Activated naive CD8-positive, alpha-beta T cell treated with anti-CD3 and anti-CD28 coated beads for 36 hours (primary cell): Measurements from ENCODE around the gene GAPDH. TPM values are rescaled to one million over a fixed set of nuclear protein-coding genes. Genes with fewer than 3 reads are reported as not detected.
"Not testable (repeated sequence)": the region's sequence is repeated elsewhere in the genome, so short reads cannot be mapped to it uniquely, and the experiment has no call there.

Source experiments
- DNase-seq: peaks from one replicate; pipeline ENCODE4 v3.0.0; 2021
- H3K27ac Mint-ChIP-seq: one replicate; pipeline ENCODE4 v1.8.0; 2022; ENCODE audit warnings: mild to moderate bottlenecking, moderate library complexity, mixed read lengths
- H3K27me3 Mint-ChIP-seq: one replicate; pipeline ENCODE4 v1.8.0; 2022; ENCODE audit warnings: mild to moderate bottlenecking, mixed read lengths
- H3K36me3 Mint-ChIP-seq: one replicate; pipeline ENCODE4 v1.8.0; 2021; ENCODE audit warnings: mild to moderate bottlenecking, mixed read lengths
- H3K4me1 Mint-ChIP-seq: one replicate; pipeline ENCODE4 v1.8.0; 2021; ENCODE audit warnings: mixed read lengths
- H3K4me3 Mint-ChIP-seq: one replicate; pipeline ENCODE4 v1.8.0; 2022; ENCODE audit warnings: mild to moderate bottlenecking, moderate library complexity, mixed read lengths
- H3K9me3 Mint-ChIP-seq: one replicate; pipeline ENCODE4 v1.8.0; 2022; ENCODE audit warnings: mixed read lengths
- total RNA-seq, 2 experiments: library from RNA; stranded (reverse); gene quantifications; one replicate each; pipeline ENCODE4 v1.2.3, GENCODE V29; 2021

Gene GAPDH
- total RNA-seq, 2 experiments from 2014 or later = 8,986 to 9,154 TPM

DNA sequence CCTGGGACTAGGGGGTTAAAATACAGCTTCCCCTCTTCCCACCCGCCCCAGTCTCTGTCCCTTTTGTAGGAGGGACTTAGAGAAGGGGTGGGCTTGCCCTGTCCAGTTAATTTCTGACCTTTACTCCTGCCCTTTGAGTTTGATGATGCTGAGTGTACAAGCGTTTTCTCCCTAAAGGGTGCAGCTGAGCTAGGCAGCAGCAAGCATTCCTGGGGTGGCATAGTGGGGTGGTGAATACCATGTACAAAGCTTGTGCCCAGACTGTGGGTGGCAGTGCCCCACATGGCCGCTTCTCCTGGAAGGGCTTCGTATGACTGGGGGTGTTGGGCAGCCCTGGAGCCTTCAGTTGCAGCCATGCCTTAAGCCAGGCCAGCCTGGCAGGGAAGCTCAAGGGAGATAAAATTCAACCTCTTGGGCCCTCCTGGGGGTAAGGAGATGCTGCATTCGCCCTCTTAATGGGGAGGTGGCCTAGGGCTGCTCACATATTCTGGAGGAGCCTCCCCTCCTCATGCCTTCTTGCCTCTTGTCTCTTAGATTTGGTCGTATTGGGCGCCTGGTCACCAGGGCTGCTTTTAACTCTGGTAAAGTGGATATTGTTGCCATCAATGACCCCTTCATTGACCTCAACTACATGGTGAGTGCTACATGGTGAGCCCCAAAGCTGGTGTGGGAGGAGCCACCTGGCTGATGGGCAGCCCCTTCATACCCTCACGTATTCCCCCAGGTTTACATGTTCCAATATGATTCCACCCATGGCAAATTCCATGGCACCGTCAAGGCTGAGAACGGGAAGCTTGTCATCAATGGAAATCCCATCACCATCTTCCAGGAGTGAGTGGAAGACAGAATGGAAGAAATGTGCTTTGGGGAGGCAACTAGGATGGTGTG, 1.9 kb downstream of the GAPDH start:
- peak overlapping the region; percentile 99 for H3K4me3 Mint-ChIP-seq
- peaks cover 65% of the 10 kb centered on the region for H3K36me3 Mint-ChIP-seq
- H3K27me3 Mint-ChIP-seq = peaks cover 29% of the 10 kb centered on the region
- H3K4me1 Mint-ChIP-seq = peaks cover 65% of the 10 kb centered on the region
- no peak for DNase-seq
- H3K9me3 Mint-ChIP-seq = no peaks in the 10 kb centered on the region
- H3K27ac Mint-ChIP-seq = peak overlapping the region; percentile 99

DNA sequence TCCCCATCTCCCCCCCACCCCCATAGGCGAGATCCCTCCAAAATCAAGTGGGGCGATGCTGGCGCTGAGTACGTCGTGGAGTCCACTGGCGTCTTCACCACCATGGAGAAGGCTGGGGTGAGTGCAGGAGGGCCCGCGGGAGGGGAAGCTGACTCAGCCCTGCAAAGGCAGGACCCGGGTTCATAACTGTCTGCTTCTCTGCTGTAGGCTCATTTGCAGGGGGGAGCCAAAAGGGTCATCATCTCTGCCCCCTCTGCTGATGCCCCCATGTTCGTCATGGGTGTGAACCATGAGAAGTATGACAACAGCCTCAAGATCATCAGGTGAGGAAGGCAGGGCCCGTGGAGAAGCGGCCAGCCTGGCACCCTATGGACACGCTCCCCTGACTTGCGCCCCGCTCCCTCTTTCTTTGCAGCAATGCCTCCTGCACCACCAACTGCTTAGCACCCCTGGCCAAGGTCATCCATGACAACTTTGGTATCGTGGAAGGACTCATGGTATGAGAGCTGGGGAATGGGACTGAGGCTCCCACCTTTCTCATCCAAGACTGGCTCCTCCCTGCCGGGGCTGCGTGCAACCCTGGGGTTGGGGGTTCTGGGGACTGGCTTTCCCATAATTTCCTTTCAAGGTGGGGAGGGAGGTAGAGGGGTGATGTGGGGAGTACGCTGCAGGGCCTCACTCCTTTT, 2.7 kb downstream of the GAPDH start:
- peaks cover 29% of the 10 kb centered on the region for H3K27me3 Mint-ChIP-seq
- peaks cover 61% of the 10 kb centered on the region for H3K4me1 Mint-ChIP-seq
- peak overlapping the region; percentile 99 for H3K4me3 Mint-ChIP-seq
- peaks cover 61% of the 10 kb centered on the region for H3K36me3 Mint-ChIP-seq
- peak; percentile 21 for DNase-seq
- H3K9me3 Mint-ChIP-seq = no peaks in the 10 kb centered on the region
- peak overlapping the region; percentile 99 for H3K27ac Mint-ChIP-seq

DNA sequence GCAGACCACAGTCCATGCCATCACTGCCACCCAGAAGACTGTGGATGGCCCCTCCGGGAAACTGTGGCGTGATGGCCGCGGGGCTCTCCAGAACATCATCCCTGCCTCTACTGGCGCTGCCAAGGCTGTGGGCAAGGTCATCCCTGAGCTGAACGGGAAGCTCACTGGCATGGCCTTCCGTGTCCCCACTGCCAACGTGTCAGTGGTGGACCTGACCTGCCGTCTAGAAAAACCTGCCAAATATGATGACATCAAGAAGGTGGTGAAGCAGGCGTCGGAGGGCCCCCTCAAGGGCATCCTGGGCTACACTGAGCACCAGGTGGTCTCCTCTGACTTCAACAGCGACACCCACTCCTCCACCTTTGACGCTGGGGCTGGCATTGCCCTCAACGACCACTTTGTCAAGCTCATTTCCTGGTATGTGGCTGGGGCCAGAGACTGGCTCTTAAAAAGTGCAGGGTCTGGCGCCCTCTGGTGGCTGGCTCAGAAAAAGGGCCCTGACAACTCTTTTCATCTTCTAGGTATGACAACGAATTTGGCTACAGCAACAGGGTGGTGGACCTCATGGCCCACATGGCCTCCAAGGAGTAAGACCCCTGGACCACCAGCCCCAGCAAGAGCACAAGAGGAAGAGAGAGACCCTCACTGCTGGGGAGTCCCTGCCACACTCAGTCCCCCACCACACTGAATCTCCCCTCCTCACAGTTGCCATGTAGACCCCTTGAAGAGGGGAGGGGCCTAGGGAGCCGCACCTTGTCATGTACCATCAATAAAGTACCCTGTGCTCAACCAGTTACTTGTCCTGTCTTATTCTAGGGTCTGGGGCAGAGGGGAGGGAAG, 3.5 kb downstream of the GAPDH start:
- peaks cover 54% of the 10 kb centered on the region for H3K4me1 Mint-ChIP-seq
- H3K4me3 Mint-ChIP-seq = peak overlapping the region; percentile 99
- peaks cover 54% of the 10 kb centered on the region for H3K36me3 Mint-ChIP-seq
- peaks cover 29% of the 10 kb centered on the region for H3K27me3 Mint-ChIP-seq
- H3K9me3 Mint-ChIP-seq = not testable (repeated sequence)
- peak overlapping the region; percentile 99 for H3K27ac Mint-ChIP-seq
- peak; percentile 80 for DNase-seq

DNA sequence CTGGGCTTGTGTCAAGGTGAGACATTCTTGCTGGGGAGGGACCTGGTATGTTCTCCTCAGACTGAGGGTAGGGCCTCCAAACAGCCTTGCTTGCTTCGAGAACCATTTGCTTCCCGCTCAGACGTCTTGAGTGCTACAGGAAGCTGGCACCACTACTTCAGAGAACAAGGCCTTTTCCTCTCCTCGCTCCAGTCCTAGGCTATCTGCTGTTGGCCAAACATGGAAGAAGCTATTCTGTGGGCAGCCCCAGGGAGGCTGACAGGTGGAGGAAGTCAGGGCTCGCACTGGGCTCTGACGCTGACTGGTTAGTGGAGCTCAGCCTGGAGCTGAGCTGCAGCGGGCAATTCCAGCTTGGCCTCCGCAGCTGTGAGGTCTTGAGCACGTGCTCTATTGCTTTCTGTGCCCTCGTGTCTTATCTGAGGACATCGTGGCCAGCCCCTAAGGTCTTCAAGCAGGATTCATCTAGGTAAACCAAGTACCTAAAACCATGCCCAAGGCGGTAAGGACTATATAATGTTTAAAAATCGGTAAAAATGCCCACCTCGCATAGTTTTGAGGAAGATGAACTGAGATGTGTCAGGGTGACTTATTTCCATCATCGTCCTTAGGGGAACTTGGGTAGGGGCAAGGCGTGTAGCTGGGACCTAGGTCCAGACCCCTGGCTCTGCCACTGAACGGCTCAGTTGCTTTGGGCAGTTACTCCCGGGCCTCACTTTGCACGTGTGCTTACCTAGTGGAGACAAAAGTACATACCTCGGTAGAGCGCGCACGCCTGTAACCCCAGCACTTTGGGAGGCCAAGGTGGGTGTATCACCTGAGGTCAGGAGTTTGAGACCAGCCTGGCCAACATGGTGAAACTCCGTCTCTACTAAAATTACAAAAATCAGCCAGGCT, 4.3 kb downstream of the GAPDH start:
- peaks cover 50% of the 10 kb centered on the region for H3K4me1 Mint-ChIP-seq
- H3K9me3 Mint-ChIP-seq = no peaks in the 10 kb centered on the region
- peak overlapping the region; percentile 99 for H3K27ac Mint-ChIP-seq
- peak overlapping the region; percentile 99 for H3K4me3 Mint-ChIP-seq
- H3K36me3 Mint-ChIP-seq = peaks cover 47% of the 10 kb centered on the region
- peaks cover 29% of the 10 kb centered on the region for H3K27me3 Mint-ChIP-seq
- DNase-seq = peak; percentile 28

DNA sequence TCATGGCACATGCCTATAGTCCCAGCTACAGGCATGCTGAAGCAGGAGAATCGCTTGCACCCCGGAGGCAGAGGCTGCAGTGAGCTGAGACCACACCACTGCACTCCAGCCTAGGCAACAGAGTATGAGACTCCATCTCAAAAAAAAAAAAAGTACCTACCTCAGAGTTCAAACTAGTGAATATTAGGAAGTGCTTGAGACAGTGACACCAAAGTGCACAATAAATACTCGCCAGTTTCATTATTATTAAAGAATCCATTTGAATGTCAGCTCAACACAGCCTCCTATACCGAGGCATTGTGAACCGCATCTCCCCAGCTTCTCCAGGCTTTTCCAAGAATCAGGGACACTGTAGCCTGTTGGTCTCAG, 5.0 kb downstream of the GAPDH start:
- Mint-ChIP-seq H3K9me3 (no peaks in the 10 kb centered on the region), H3K36me3 (peaks cover 43% of the 10 kb centered on the region), H3K27me3 (peaks cover 25% of the 10 kb centered on the region), H3K27ac (peak overlapping the region; percentile 99), H3K4me3 (peak overlapping the region; percentile 99), H3K4me1 (peaks cover 48% of the 10 kb centered on the region)
- DNase-seq = no peak

DNA sequence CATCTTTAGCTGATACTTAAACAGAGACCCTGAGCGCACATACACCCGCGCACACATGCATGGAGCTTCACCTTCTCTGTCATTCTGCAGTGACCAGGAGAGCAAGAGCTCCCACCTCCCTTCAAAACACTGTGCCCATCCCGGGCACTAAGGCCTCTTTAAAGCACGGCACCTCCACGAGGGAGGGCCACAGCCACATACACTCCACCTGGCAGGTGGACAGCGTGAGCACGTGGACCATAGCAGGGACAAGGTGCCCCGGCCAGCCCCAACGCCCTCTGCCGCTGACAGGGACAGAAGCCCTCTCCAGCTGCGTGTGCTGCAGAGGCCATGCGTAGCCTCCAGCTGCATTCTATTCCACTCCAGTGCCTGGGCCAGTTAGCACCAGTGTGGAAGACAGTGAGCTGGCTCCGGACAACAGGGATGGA, 5.4 kb downstream of the GAPDH start:
- peaks cover 22% of the 10 kb centered on the region for H3K27me3 Mint-ChIP-seq
- peaks cover 39% of the 10 kb centered on the region for H3K36me3 Mint-ChIP-seq
- peak; percentile 11 for DNase-seq
- H3K27ac Mint-ChIP-seq = peak overlapping the region; percentile 99
- no peaks in the 10 kb centered on the region for H3K9me3 Mint-ChIP-seq
- peak overlapping the region; percentile 55 for H3K4me3 Mint-ChIP-seq
- peaks cover 48% of the 10 kb centered on the region for H3K4me1 Mint-ChIP-seq

DNA sequence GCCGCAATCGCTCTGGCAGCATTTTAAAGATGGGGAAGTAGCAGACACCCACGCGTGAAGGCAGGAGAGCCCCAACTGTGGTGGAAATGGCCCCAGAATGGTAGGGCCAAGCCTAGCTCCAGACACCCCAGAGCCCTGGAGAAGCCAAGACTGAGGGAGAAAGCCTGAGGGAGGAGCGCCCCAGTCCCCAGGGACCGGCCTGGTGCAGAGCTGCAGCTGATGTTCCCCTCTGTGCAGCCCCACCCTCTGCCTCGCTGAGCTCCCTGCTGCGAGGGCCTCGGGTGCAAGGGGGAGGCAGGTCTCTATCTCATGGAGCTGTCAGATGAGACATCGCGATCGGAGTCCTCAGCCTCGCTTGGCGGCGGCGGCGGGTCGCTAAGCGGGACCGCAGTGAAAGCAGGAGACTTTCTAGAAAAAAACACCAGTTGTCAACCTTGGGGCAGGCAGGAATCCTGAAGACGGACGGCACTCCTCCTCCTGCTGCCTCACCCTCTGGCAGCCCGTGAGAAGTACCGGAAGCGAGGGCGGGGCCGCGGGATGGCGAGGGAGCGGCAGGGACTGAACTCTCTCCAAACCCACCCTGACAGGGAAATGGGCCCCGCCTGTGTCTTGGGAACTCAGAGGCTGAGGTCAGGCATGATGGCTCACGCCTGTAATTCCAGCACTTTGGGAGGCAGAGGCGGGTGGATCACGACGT, 6.0 kb downstream of the GAPDH start:
- peak overlapping the region; percentile 99 for H3K27ac Mint-ChIP-seq

DNA sequence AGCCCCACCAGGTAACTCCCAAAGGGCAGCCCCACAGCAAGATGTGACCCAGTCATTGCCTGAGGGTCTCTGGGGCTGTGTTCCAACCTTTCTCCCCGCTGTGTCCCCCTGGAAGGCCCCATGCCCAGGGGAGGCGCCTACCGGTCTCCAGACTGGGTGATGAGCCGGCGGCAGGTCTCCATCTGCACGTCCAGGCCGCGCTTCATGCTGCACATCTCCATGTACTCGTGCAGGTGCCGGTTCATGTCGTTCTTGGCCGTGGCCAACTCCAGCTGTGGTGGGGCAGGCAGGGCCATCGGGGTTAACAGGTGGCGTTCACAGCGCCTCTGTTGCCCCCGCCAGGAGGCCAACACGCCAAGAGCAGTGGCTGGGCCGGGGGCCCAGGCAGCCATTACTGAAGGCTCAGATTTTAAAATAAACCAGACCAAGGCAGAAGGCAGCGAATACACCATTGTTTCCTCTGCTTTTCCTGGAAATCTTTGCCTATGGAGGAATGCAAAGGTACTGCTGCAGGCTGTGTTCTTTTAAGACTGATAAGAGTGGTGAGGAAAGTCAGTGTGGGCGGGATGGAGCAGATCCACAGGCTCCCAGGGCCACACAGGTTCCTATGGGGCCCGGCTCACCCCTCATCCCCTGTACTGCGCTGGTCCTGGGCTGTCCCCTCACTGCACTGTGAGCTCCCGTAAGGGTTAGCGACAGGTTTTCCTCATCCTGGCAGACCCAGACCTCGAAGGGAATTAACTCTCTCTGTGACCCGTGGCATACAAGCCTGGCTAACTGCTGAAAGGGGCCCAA, 7.3 kb downstream of the GAPDH start:
- Mint-ChIP-seq H3K4me3 (no peak overlapping the region), H3K4me1 (peaks cover 38% of the 10 kb centered on the region), H3K9me3 (no peaks in the 10 kb centered on the region), H3K27me3 (peaks cover 8% of the 10 kb centered on the region), H3K27ac (peak overlapping the region; percentile 11), H3K36me3 (peaks cover 25% of the 10 kb centered on the region)
- DNase-seq = no peak

More for the DNA sequence above, 6.0 kb downstream of the GAPDH start:
- Mint-ChIP-seq H3K4me3 (peak overlapping the region; percentile 75), H3K4me1 (peaks cover 43% of the 10 kb centered on the region), H3K36me3 (peaks cover 33% of the 10 kb centered on the region), H3K27me3 (peaks cover 16% of the 10 kb centered on the region), H3K9me3 (no peaks in the 10 kb centered on the region)
- DNase-seq = peak; percentile 60

DNA sequence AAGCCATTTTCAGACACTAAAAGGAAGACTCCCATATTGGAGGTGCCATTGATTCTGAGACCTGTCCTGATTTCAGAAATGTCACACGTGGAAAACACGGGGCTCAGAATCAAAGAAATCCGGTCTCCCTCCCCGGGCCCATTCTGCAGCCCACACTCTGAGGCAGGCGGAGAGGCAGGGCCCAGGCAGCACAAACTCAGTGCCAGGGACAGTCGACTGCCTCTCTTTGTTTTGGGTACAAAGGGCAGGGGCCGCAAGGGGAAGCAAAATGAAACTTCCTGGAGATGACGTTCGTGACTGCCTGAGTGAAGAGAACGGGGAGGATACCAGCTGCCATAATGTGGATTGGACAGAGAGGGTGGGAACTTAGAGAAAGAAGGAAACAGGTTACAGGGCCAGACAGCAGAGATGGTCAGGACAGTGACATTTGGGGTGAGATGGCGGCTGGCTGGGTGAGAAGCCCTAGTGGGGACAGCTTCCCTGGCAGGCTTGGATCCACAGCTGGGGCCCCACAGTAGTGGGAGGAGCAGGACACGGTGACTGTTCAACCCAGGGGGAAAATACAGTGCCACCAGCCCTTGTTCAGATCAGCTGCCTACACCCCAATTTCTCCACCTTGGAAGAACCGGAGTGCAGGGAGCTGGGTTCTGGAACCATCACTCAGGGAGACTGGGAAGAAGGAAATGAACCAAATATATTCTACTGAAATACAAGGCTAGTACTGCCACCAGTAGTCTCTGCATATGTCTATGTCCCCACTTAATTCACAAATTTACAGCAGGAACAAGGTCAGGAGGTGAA, 8.1 kb downstream of the GAPDH start:
- H3K4me1 Mint-ChIP-seq = peaks cover 31% of the 10 kb centered on the region
- peaks cover 6% of the 10 kb centered on the region for H3K27me3 Mint-ChIP-seq
- no peaks in the 10 kb centered on the region for H3K9me3 Mint-ChIP-seq
- H3K36me3 Mint-ChIP-seq = peaks cover 16% of the 10 kb centered on the region
- no peak overlapping the region for H3K27ac Mint-ChIP-seq
- H3K4me3 Mint-ChIP-seq = no peak overlapping the region
- no peak for DNase-seq

DNA sequence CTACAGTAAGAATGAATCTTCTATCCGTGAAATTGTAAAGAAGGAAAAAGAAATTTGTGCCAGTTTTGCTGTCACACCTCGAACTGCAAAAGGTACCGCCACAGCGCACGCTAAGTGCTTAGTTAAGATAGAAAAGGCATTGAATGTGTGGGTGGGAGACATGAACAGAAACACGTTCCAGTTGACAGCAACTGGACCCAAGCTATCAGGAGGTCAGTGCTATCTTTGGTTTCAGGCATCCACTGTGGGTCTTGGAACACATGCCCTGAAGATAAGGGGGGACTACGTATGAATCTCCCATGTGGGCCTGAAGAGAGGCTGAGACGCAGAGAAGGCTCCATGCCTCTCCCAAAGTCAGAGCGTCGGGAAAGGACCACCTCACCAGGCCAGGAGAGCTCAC, 11.7 kb downstream of the GAPDH start:
- peaks cover 2% of the 10 kb centered on the region for H3K4me1 Mint-ChIP-seq
- no peaks in the 10 kb centered on the region for H3K9me3 Mint-ChIP-seq
- H3K27ac Mint-ChIP-seq = no peak overlapping the region
- peaks cover 4% of the 10 kb centered on the region for H3K36me3 Mint-ChIP-seq
- DNase-seq = no peak
- H3K27me3 Mint-ChIP-seq = no peaks in the 10 kb centered on the region
- H3K4me3 Mint-ChIP-seq = no peak overlapping the region

DNA sequence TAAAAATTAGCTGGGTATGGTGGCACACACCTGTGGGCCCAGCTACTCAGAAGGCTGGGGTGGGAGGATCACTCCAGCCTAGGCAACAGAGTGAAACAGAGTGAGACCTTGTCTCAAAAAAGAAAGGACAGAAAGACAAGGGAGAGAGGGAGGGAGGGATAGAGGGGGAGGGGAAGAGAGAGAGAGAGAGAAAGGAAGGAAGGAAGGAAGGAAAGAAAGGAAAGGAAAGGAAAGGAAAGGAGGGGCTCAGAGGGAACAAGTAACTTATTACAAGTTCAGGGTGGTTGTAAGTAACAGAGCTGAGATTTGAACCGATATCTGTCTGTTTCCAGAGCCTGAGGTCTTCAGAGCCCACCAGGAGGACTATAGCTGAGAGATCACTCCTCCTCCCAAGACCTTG, 13.2 kb downstream of the GAPDH start:
- Mint-ChIP-seq H3K4me3 (no peak overlapping the region), H3K27ac (no peak overlapping the region), H3K27me3 (no peaks in the 10 kb centered on the region), H3K4me1 (peaks cover 12% of the 10 kb centered on the region), H3K36me3 (peaks cover 4% of the 10 kb centered on the region), H3K9me3 (no peaks in the 10 kb centered on the region)
- DNase-seq = no peak

DNA sequence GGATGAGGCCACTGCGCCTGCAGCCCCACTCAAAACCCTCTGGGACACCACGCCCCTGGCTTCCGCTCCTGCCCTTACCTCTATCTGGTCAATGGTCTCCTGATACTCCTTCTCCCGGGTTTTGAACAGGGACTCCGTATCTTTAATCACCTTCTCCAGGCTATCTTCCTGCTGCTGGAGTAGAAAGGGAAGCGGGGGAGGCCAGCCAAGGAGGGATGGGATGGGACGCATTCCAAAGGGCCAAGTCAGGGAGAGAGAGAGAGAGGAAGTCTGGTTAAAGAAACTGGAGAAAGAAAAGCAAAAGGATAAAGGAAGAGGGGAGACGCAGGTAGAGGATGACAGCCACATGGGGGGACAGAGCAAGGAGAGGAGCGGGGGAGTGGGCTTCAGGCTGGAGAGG, 13.7 kb downstream of the GAPDH start:
- Mint-ChIP-seq H3K9me3 (no peaks in the 10 kb centered on the region), H3K27ac (no peak overlapping the region), H3K4me3 (no peak overlapping the region), H3K4me1 (peaks cover 16% of the 10 kb centered on the region), H3K27me3 (no peaks in the 10 kb centered on the region), H3K36me3 (peaks cover 4% of the 10 kb centered on the region)
- no peak for DNase-seq
